B cell (primary cell): ENCODE results near the gene ARSJ. TPM values are rescaled to one million over a fixed set of nuclear protein-coding genes. Genes with fewer than 3 reads are reported as not detected.

Source experiments
- ATAC-seq: fragments of 200-7000 bp; cut with Tn5 transposase; one replicate; pipeline ENCODE4 v1.10.0; 2021; ENCODE audit warnings: low read depth, mild to moderate bottlenecking, moderate number of reproducible peaks, moderate library complexity
- CTCF ChIA-PET: fragments of 350-600 bp; sonication (Branson Sonifier 250); formaldehyde crosslinking; loops from one replicate; lab custom pipeline; 2021; ENCODE audit warnings: antibody characterized with exemption, inconsistent platforms; lab: Charles Lee
- POLR2A ChIA-PET: fragments of 350-600 bp; sonication (Branson Sonifier 250); formaldehyde crosslinking; loops from one replicate; lab custom pipeline; 2021; ENCODE audit warnings: antibody characterized with exemption; lab: Charles Lee
- DNase-seq: peaks from one replicate; pipeline ENCODE4 v3.0.0; 2013
- H2AFZ ChIP-seq: 2 replicates; pipeline ENCODE4 v1.6.1; 2012; ENCODE audit warnings: mild to moderate bottlenecking, low read depth, low read length; ENCODE audit not compliant: insufficient read depth, poor library complexity, severe bottlenecking
- H3K27ac ChIP-seq, 2 donors: 1 replicate in 1 of 2; 2 replicates in 1 of 2; pipeline ENCODE4 v1.5.1; 2012 to 2013; ENCODE audit warnings: low read length in 2 of 2, mild to moderate bottlenecking in 2 of 2, moderate library complexity in 1 of 2
- H3K27me3 ChIP-seq, 4 experiments: fragments of 200-600 bp in 1 of 4; sonication (generic) in 1 of 4; replicated peaks in 1 of 4; 1 replicate in 2 of 4; 2 replicates in 2 of 4; pipeline versions ENCODE4 v1.6.1 to v1.7.0; 2013 to 2016; ENCODE audit warnings: low read length in 3 of 4, mild to moderate bottlenecking in 2 of 4, mixed read lengths in 1 of 4, moderate library complexity in 1 of 4; ENCODE audit not compliant: insufficient read depth in 4 of 4, control insufficient read depth in 3 of 4; ENCODE audit errors: control extremely low read depth in 1 of 4
- H3K36me3 ChIP-seq, 2 experiments: replicated peaks in 1 of 2; 1 replicate in 1 of 2; 2 replicates in 1 of 2; pipeline versions ENCODE4 v1.6.1 to v1.7.1; 2013; ENCODE audit warnings: low read length in 1 of 2; ENCODE audit not compliant: insufficient read depth in 2 of 2, control insufficient read depth in 1 of 2; ENCODE audit errors: control extremely low read depth in 1 of 2, extremely low read depth in 1 of 2
- H3K4me1 ChIP-seq, 2 donors: fragments of 200-600 bp in 1 of 2; sonication (generic) in 1 of 2; 1 replicate in 1 of 2; 2 replicates in 1 of 2; pipeline versions ENCODE4 v1.5.1 to v1.6.1; 2013 to 2017; ENCODE audit warnings: low read length in 2 of 2; ENCODE audit not compliant: control insufficient read depth in 2 of 2, insufficient read depth in 2 of 2
- H3K4me2 ChIP-seq: replicated peaks from 2 replicates; pipeline ENCODE3; 2012; ENCODE audit warnings: mild to moderate bottlenecking, low read depth, low read length; ENCODE audit not compliant: poor library complexity, severe bottlenecking
- H3K4me3 ChIP-seq, 5 experiments: fragments of 200-600 bp in 1 of 5; sonication (generic) in 1 of 5; 1 replicate in 3 of 5; 2 replicates in 2 of 5; pipeline versions ENCODE4 v1.5.1 to v1.7.0; 2011 to 2016; ENCODE audit warnings: low read length in 4 of 5, mild to moderate bottlenecking in 4 of 5, low read depth in 2 of 5, control low read depth in 1 of 5, moderate library complexity in 1 of 5; ENCODE audit not compliant: insufficient read depth in 1 of 5; ENCODE audit errors: control extremely low read depth in 1 of 5, extremely low read depth in 1 of 5
- H3K79me2 ChIP-seq: fragments of 200-600 bp; sonication (generic); one replicate; pipeline ENCODE4 v1.6.0; 2016; ENCODE audit warnings: low read length; ENCODE audit not compliant: control insufficient read depth, insufficient read depth
- H3K9ac ChIP-seq: fragments of 200-600 bp; sonication (generic); 2 replicates; pipeline ENCODE4 v1.6.1; 2017; ENCODE audit warnings: mild to moderate bottlenecking, low read length, moderate library complexity
- H3K9me3 ChIP-seq, 3 donors: one replicate each; pipeline versions ENCODE4 v1.6.1 to v1.7.1; 2013; ENCODE audit warnings: low read length in 2 of 3; ENCODE audit not compliant: control insufficient read depth in 2 of 3, insufficient read depth in 1 of 3; ENCODE audit errors: control extremely low read depth in 1 of 3
- H4K20me1 ChIP-seq: 2 replicates; pipeline ENCODE4 v1.6.0; 2012; ENCODE audit warnings: mild to moderate bottlenecking, low read length; ENCODE audit not compliant: insufficient read depth, control insufficient read depth, poor library complexity, severe bottlenecking
- H3K27ac Mint-ChIP-seq: one replicate; pipeline ENCODE4 v1.8.0; 2021; ENCODE audit warnings: mixed read lengths
- H3K27me3 Mint-ChIP-seq: one replicate; pipeline ENCODE4 v1.8.0; 2021; ENCODE audit warnings: mixed read lengths
- H3K4me1 Mint-ChIP-seq: one replicate; pipeline ENCODE4 v1.8.0; 2021; ENCODE audit warnings: mixed read lengths
- H3K4me3 Mint-ChIP-seq: one replicate; pipeline ENCODE4 v1.8.0; 2021; ENCODE audit warnings: mixed read lengths
- H3K9me3 Mint-ChIP-seq: one replicate; pipeline ENCODE4 v1.8.0; 2022; ENCODE audit warnings: mixed read lengths; ENCODE audit not compliant: insufficient read depth
- CTCF ChIP-seq: fragments of 200-600 bp; IDR thresholded peaks from one replicate; pipeline ENCODE4 v1.8.0; 2022; ENCODE audit warnings: antibody characterized with exemption, mild to moderate bottlenecking
- EZH2 ChIP-seq: IDR thresholded peaks from 2 replicates; pipeline ENCODE4 v1.6.1; 2012; ENCODE audit warnings: borderline replicate concordance, low read depth, mild to moderate bottlenecking, moderate library complexity, low read length; ENCODE audit not compliant: insufficient read depth, poor library complexity, severe bottlenecking
- WGBS: methylation state at CpG from one replicate; pipeline ENCODE4 v1.1.5; 2013; ENCODE audit warnings: missing lambda C conversion rate; ENCODE audit not compliant: insufficient coverage; 5-methylcytosine and 5-hydroxymethylcytosine counted together
- intact Hi-C: fragments of 100-400 bp; cut with micrococcal nuclease; formaldehyde crosslinking; loops from one replicate; pipeline ENCODE4 v1.10.0; 2022
- polyA plus RNA-seq: library from polyadenylated mRNA; depleted of rRNA; stranded (reverse); fragments of >200 nt; gene quantifications from 2 replicates; pipeline ENCODE4 v1.2.3, GENCODE V29; 2012
- total RNA-seq, 2 donors: library from RNA; stranded (reverse); fragments of 120-200 nt in 1 of 2; gene quantifications; 1 replicate in 1 of 2; 2 replicates in 1 of 2; pipeline versions ENCODE4 v1.2.3 to v1.2.4, GENCODE V29; 2013 to 2022

ARSJ gene
- total and polyA plus RNA-seq, 2 donors (not counting 1 experiment from before 2014, with no cell fraction given) = not detected

DNA sequence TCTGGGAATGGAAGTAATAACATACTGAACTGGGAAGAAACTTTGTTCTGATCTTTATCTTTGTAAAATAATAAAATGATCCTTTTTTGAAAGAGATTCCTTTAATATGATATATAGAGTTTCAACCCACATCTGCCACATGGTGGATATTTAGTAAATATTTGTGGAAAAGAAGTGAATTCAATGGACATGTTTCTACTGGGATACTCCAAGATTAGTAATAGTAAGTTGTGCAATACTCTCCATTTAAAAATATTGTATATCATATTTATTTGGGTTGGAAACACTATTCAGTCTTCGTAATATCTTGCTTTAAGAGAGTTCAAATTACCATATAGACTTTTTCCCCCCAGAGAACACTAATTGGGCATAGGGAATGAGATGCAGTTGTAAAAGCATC, 17.8 kb upstream of the ARSJ start:
- Mint-ChIP-seq H3K27me3 (no peaks in the 10 kb centered on the region), H3K4me3 (no peak overlapping the region), H3K27ac (no peak overlapping the region), H3K9me3 (no peaks in the 10 kb centered on the region), H3K4me1 (no peaks in the 10 kb centered on the region)
- Histone ChIP-seq H3K27ac (no peak overlapping the region), H3K4me2 (no peak overlapping the region), H3K27me3 (no peaks in the 10 kb centered on the region), H3K36me3 (no peaks in the 10 kb centered on the region), H4K20me1 (no peaks in the 10 kb centered on the region), H3K9ac (no peak overlapping the region), H3K4me3 (no peak overlapping the region), H2AFZ (no peak overlapping the region), H3K4me1 (no peaks in the 10 kb centered on the region), H3K9me3 (no peaks in the 10 kb centered on the region), H3K79me2 (no peaks in the 10 kb centered on the region)
- ATAC-seq = no peak
- CTCF ChIA-PET = no interaction called here
- TF ChIP-seq CTCF = no peak
- TF ChIP-seq EZH2 = no peak
- intact Hi-C loops = no loop called here
- POLR2A ChIA-PET = no interaction called here
- no peak for DNase-seq
- WGBS = no CpG with 5 or more reads among the region's 1 CpG

- Histone ChIP-seq H3K9ac (no peak overlapping the region), H3K4me2 (no peak overlapping the region), H3K79me2 (no peaks in the 10 kb centered on the region), H2AFZ (no peak overlapping the region), H3K4me3 (no peak overlapping the region), H3K27ac (no peak overlapping the region), H4K20me1 (no peaks in the 10 kb centered on the region), H3K27me3 (no peaks in the 10 kb centered on the region), H3K36me3 (no peaks in the 10 kb centered on the region), H3K9me3 (no peaks in the 10 kb centered on the region), H3K4me1 (no peaks in the 10 kb centered on the region)
- Mint-ChIP-seq H3K4me3 (no peak overlapping the region), H3K27me3 (no peaks in the 10 kb centered on the region), H3K27ac (no peak overlapping the region), H3K4me1 (no peaks in the 10 kb centered on the region), H3K9me3 (no peaks in the 10 kb centered on the region)
- DNase-seq (no peak), ATAC-seq (no peak)
- ChIA-PET POLR2A (no interaction called here), CTCF (no interaction called here)
- WGBS = 93% methylated on average over 3 of the region's 4 CpGs
- intact Hi-C loops = no loop called here
- TF ChIP-seq CTCF = no peak
- no peak for TF ChIP-seq EZH2
Observed at GRCh38 chr4:113996599-113997177, 17.2 kb upstream of the ARSJ start.
